HS-5 (cell line): ENCODE results near the gene AGPAT3.
"Not testable (repeated sequence)": the region's sequence is repeated elsewhere in the genome, so short reads cannot be mapped to it uniquely, and the experiment has no call there.

Experiments used
- DNase-seq: peaks from one replicate; pipeline ENCODE4 v3.0.0-alpha.2; 2012; ENCODE audit warnings: low read depth

The AGPAT3 gene, protein sequence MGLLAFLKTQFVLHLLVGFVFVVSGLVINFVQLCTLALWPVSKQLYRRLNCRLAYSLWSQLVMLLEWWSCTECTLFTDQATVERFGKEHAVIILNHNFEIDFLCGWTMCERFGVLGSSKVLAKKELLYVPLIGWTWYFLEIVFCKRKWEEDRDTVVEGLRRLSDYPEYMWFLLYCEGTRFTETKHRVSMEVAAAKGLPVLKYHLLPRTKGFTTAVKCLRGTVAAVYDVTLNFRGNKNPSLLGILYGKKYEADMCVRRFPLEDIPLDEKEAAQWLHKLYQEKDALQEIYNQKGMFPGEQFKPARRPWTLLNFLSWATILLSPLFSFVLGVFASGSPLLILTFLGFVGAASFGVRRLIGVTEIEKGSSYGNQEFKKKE

DNA sequence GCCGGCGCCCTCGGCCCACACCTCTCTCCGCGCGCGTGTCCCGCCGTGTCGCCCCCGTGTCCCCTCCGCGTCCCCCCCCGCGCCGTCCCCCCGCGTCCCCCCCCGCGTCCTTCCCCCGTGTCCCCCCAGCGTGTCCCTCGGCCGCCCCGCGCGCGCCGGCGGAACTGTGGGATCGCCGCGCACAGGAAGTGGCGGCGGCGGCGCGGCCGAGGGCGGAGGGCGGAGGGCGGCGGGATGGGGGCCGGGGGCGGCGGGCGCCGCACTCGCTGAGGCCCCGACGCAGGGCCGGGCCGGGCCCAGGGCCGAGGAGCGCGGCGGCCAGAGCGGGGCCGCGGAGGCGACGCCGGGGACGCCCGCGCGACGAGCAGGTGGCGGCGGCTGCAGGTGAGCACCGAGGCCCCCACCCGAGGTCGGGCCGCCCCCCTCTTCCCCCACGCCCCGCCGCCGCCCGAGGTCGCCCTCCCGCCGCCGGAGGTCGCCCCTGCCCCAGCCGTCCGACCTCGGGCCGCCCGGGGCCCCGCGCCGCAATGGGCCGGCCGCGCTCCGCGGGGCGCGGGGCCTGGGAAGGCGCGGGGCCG is at the start of gene AGPAT3:
AGPAT3 (plus strand) TSS at position 262 of the 578 bp plus-strand sequence. CDS start 94,459 bp downstream, outside the sequence.
- DNase-seq = no peak

DNA sequence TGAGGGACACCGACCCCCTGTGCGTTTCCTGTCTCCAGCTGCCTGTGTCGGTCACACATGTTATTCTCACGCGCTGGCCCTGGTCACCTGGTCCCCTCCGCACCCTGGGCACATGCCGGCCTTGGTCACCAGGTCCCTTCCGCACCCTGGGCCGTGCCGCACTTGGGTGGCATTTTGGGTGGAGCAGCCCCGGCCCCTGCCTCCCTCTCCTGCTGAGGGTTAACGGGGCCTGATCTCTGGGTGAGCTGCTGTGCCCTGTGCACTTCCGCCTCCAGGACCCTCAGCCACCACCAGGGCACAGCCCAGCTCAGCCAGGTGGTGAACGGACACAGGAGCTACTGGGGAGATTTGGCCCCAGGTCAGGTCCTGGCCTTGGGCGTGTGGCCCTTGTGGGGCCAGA is 49.0 kb upstream of the AGPAT3 start:
- DNase-seq = no peak

DNA sequence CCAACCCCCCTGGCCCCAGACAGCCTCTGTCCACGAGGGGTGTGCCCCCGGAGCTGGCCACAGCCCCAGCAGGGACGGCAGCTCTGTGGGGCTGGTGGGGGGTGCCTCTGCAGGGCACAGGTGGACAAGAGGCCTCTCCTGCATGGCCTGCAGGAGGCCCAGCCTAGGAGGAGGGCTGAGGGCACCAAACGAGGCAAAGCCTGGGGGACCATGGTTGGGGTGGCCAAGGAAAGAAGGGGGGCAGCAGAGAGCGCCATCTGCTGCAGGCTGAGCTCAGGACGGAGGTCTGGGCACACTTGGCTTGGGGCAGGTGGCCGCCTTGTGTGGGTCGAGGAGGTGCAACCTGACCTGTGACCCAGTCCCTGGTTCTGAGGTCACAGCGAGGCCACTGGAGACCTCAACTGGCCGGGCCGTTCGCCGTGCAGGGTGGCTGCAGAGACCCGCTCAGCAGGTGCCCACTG is 48.4 kb upstream of the AGPAT3 start:
- no peak for DNase-seq

DNA sequence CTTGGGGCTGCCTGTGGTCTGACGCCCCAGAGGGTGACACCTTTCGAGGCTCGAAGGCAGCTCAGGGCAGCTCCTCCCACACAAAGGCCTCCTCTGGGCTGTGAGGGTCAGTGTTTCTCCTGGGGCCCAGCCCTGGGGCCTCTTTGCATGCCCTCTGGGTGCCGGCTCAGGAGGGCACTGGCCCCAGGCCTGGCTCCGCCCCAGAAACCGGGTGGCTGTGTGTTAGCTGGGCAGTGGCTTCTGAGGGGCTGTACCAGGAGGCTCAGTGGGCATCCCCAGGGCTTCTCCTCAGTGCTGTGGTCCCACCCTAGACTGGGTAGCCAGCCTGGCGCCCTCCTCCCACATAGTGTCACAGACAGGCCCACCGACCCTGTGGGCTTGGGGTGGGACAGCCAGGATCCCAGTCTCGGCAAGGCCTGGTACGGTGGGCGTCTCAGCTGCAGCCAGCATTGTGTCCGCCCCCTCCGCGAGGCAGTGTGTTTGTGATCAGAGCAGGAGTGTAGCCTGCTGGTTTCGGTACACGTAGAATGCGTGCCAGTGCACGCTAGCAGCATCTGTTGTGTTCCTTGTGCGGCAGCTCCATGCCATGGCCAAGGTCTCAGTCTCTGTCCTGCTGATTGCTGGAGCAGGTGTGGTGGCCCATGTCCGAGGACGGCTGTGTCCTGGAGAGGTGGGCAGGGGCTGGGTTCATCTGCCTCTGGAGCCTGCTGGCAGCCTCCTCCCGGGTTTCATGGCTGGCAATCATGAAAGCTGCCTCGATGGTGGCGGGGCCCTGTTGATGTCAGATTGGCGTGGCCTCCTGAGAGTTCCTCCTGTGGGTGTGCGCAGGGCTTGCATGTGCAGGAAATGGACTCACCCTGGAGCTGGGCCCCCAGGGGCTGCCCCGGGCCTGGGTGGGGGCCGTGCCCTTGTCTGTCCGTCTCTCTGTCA is 47.6 kb upstream of the AGPAT3 start:
- DNase-seq = no peak

DNA sequence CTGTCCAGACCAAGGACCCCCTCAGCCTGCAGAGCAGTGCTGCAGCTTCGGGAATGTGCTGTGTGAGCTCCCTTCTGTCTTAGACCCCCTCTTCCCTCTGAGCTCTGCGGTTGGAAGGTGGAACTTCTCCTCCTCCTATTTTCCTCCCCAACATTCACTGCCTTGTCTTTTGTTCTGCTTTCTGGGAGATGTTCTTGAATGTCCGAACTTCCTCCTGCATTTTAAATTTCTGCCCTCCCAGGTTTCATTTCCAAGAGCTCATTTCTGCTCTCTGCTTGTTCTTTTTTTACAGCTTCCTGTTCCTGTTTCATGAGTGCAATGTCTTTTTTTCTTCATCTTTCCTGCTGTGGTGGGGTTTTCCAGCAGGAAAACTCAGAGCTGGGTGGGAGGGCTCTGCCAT is 46.3 kb upstream of the AGPAT3 start:
- no peak for DNase-seq

DNA sequence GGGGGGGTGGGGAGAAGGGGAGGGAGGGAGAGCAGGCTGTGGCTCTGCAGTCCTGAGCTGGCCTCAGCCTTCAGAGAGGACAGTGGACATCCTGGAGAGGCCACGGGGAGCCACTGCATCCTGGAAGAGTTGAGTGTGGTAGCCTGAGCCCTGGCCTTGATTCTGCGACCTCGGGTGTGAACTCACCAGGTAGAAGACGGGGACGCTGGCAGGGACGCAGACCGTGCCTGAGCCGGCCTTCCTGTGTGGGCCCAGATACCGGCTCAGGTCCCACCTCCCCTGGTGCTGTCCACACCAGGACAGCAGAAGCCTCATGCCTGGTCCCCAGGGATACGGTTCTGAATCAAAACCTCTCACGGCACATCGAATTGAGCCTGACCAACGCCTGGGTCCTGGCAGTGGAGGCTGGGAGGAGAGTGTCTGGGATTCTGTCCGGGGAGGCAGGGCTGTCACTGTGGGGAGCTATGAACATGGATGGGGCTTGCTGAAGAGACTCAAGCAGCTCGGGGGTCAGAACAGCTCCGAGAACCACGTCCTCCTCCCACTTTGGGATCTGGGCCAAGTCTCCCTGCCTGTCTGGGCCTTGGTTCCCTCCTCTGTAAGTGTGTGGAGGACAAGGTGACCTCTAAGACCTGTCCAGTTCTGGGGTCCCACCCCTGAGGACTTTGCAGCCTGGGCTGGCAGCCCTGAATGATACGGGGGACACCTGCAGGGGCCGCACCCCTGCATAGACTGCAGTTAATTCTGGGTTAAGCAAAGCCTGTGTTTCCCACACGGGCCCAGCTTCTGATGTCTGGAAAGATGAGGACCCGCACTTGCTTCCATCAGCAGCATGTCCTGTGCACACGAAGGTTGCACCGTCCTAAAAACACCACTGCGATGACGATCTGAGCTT is 45.3 kb upstream of the AGPAT3 start:
- no peak for DNase-seq

DNA sequence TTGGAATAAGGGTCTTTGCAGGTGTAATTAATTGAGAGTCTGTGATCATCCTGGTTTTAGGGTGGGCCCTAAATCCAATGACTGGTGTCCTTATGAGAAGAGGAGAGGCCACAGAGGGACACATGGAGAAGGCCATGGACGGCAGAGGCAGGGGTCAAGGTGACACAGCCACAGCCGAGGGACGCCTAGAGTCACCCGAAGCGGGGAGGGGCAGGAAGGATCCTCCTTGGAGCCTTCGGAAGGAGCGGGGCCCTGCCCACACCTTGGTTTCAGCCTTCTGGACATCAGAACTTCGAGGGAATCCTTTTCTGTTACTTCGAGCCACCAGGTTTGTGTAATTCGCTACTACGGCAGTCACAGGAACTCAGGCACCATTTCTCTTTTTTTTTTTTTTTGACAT is 44.6 kb upstream of the AGPAT3 start:
- DNase-seq = no peak

DNA sequence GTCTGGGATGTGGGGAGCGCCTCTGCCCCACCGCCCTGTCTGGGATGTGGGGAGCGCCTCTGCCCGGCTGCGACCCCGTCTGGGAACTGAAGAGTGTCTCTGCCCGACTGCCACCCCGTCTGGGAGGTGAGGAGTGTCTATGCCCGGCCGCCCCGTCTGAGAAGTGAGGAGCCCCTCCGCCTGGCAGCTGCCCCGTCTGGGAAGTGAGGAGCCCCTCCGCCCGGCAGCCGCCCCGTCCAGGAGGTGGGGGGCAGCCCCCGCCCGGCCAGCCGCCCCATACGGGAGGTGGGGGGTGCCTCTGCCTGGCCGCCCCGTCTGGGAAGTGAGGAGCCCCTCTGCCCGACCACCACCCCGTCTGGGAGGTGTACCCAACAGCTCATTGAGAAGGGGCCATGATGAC is 42.9 kb upstream of the AGPAT3 start:
- not testable (repeated sequence) for DNase-seq

DNA sequence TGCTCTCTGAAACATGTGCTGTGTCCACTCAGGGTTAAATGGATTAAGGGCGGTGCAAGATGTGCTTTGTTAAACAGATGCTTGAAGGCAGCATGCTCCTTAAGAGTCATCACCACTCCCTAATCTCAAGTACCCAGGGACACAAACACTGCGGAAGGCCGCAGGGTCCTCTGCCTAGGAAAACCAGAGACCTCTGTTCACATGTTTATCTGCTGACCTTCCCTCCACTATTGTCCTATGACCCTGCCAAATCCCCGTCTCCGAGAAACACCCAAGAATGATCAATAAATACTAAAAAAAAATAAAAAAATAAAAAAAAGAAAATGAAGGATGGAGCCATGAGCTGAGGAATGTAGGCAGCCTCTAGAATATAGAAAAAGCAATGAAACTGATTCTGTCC is 42.3 kb upstream of the AGPAT3 start:
- not testable (repeated sequence) for DNase-seq

DNA sequence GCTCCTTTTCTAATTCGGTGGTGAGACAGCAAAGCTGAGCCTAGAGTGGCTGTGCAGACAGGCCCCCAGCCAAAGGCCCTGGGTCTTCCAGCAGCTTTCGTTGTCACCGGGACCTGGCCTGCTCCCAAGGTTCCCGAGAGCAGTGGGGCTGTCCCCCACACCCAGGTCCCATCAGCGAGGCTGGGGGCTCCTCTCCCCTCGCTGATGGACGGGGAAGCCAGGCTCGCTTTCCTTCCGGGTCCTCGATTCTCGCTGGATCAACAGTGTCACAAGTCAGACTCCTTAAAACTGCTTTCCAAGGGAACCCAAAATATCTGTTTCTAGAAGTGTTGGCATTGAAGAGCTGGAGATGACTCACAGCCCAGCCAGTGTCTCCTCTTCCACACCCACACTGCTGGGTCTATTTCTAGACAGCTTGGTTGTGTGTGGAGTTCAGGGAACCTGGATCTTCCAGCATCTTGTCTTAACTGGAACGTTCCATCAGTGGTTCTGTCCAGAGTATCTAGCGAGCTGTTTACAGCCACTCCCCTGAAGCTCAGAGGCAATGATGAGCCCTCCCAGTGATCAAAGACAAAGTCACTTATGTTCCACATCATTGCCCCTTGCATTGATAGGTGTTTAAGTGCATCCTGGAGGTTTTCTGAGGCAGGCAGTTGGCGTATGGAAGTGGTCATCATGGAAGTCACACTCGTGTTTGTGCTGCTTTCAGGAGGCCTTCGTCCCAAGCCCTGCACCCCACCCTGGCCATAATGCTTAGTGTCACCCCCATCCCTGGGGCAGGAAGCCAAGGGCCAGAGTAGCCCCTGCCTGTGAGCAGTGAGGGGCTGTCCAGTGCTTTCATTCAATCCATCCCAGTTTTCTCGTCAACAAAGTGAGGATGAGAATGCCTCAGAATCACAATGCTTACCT is 40.4 kb upstream of the AGPAT3 start:
- no peak for DNase-seq

DNA sequence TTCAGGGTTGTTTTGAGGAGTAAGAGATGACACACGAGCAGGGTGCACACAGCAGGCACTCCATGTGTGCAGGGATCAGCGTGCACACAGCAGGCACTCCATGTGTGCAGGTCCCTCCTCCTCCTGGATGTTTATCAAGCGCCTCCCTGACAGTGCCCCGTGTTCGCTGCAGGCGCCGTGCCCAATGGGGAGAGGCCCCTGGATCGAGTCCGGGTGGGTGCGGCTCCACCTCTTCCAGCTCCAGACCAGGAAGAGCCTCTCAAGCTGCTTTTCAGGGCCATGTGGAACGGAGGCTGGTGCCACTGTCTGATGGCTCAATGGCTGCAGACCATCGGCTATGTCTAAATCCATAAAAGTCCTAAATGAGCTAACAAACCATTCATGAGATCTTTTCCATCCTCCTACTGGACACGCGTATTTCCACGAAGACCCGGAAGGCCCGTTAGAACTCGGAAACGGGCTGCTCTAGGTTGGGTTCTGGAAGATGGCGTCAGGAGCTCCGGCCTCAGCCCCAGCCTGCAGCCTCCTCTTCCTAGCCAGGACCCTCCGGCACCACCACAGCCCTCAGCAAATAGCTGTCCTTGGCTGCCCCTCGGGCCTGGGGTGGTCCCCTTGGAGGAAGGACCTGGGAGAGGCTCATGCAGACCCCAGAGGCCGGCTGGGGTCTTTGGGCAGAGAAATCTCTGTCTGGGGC is 39.6 kb upstream of the AGPAT3 start:
- DNase-seq = no peak

DNA sequence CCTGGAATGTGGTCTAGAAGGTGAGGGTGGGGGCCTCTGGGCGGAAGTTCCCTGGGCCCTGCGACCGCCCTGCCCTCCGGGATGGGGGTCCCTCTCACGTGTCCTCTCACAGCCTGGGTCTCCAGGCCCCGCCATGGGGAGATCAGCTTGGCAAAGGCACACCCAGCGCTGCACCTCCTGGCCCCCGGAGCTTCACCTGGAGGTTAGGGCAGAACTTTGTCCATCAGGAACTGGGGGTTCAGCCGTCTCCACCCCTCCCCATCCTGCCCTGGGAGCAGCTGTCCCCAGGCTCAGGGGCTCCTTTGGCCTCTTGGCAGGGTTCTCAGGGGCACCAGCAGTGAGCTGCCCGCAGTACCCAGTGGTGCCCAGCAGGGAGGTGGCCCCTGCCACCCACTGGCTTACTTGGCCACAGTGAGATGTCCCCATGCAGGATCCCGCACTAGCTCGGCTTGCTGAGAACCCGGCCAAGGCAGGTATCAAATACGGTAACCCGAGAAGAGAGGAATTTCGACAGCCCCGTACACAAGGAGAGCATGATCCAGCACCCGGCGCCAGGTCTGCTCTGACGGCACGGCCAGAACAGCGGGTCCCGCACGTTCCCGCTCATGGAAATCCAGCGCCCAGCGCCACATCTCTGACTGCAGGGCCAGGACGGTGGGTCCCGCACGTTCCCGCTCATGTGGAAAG is 38.9 kb upstream of the AGPAT3 start:
- DNase-seq = no peak

DNA sequence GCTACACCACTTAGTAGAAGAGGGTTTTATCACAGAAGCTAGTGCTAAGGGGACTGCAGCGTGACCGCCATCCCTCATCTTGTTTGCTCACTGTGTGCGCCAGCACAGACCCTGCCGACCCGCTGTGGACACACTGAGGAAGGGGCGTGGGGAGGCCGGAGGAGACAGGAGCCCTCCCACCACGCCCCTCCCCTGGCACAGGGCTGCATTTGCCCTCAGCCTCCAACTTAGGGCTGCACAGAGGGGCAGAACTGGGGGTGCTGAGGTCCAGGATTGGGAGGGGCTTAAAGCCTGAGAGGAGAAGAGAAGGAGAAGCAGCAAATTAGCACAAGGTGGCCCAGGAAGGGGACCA is 38.4 kb upstream of the AGPAT3 start:
- no peak for DNase-seq

DNA sequence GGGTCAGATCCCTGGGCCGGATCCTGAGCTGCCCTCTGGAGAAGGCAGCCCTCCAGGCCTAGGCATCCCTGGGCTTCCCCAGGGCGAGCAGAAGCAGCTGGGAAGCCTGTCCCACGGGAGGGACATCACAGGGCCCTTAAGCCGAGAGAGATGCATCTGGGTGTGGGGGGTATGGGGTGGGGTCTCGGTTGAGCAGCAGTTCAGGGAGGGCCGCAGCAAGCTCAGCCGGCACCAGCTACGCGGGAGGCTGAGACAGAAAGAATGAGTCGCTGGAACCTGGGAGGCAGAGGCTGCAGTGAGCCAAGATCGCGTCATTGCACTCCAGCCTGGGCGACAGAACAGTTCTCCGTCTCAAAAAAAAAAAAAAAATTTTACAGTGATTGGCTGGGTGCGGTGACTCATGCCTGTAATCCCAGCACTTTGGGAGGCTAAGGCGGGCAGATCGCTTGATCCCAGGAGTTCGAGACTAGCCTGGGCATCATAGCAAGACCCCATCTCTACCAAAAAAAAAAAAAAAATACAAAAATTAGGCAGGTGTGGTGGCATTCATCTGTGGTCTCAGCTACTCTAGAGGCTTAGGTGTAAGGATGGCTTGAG is 37.9 kb upstream of the AGPAT3 start:
- no peak for DNase-seq

DNA sequence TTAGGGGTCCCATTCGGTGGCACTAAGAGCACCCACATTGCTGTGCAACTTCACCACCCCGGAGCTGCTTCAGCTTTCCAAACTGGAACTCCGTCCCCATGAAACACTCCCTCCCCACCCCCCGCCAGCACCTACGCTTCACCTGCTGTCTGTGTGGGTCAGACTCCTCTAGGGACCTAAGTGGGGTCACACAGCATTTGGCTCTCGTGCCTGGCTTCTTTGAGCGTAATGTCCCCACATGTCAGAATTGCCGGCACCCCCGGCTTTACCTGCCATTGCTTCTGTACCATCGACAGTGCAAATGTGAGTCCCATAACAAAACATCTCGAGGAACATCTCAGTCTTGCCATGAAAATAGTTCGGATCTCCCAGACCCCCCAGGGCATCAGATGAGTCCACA is 35.9 kb upstream of the AGPAT3 start:
- no peak for DNase-seq

DNA sequence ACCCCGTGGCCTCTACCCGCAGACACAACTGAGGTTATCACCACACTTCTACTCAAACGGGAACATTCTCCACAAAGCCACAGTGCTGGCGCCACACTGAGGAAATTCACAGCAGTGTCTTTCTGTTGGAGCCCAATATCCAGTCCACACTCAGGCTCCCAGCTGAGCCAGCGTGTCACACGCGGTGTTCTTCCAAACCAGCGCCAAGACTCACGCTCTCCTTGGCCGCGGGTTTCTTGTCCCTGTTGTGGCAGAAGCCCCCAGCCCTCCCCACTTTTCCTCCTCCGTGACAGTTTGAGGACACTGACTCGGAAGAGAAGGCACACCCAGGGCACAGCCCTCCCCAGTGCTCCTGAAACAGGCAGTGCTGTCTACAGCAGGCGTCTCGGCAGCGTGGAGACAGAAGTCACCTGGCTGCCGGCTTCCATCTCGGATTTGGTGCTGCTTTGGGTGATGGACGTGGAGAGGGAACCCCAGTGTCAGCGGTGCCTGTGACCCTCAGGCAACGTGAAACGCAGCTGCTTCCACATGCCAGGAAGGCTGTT is 35.4 kb upstream of the AGPAT3 start:
- DNase-seq = no peak

DNA sequence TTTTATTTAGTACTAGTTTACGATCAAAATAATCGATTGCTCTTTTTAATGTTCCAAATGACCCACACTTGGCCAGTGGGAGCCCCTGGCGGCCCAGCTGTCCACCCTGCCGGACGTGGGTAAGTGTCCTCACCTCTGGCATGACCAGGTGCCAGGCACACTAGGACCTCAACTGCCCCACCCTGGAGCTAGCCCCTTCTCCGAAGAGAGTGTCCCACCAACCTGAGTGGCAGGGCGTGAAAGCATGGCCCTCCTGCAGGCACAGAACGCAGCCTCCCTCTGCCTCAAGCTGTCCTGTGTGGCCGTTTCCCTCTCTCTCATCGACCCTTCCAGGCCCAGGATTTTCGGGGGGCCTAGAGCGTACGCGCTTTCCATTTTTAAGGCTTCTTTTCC is 32.9 kb upstream of the AGPAT3 start:
- no peak for DNase-seq

DNA sequence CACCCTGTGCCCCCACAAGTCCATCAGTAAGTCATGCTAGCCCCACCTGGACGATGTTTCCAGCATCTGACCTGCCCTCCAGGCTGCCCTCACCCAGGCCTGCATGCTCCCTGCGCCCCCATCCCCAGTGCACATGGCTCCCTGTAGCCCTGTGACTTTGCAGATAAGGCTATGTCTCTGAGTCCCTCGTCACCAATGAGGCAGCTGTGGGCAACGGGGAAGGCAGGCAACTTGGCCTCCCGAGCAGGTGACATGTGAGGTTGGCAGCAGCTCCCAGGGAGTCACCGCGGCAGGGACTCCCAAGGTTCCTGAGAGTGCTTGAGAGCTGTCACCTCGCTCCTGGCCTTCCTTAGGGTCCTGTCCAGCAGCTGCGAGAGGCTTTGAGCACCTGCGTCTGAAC is 32.4 kb upstream of the AGPAT3 start:
- no peak for DNase-seq
